Measurements from ENCODE around the gene TMEM238. TPM values are rescaled to one million over a fixed set of nuclear protein-coding genes. Genes with fewer than 3 reads are reported as not detected.

Gene TMEM238
- total RNA-seq, 4 donors from 2014 or later, result 0.83 to 2.3 TPM; not detected in 2

- intact Hi-C loops (cut with DNase I; ENCODE audit: low total_unique reads), result no loop called here
- peaks cover 0 to 16% of the 10 kb centered on the region in 2 donors for H3K27me3 ChIP-seq
- no peaks in the 10 kb centered on the region for H3K36me3 ChIP-seq
- peaks cover 4 to 5% of the 10 kb centered on the region in 2 donors for H3K4me1 ChIP-seq
- H3K4me3 ChIP-seq, result no peak overlapping the region
- H3K9me3 ChIP-seq, result no peaks in the 10 kb centered on the region
- no peak for TF ChIP-seq POLR2A (IDR thresholded peaks at IDR 0.05)
- H3K27ac ChIP-seq, result no peak overlapping the region
- no peak for DNase-seq
Observed at GRCh38 chr19:55379174-55379573, 4.9 kb downstream of the TMEM238 start.

- H3K9me3 ChIP-seq, result no peaks in the 10 kb centered on the region
- H3K36me3 ChIP-seq, result no peaks in the 10 kb centered on the region
- DNase-seq, result no peak
- peaks cover 0 to 16% of the 10 kb centered on the region in 2 donors for H3K27me3 ChIP-seq
- intact Hi-C loops (cut with DNase I; ENCODE audit: low total_unique reads), result no loop called here
- H3K4me3 ChIP-seq, result no peak overlapping the region
- peaks cover 0 to 3% of the 10 kb centered on the region in 2 donors for H3K4me1 ChIP-seq
- H3K27ac ChIP-seq, result no peak overlapping the region
- TF ChIP-seq POLR2A (IDR thresholded peaks at IDR 0.05), result no peak
- no peak for TF ChIP-seq CTCF (IDR thresholded peaks at IDR 0.05)
Observed at GRCh38 chr19:55377356-55378131, 6.5 kb downstream of the TMEM238 start.

GRCh38 chr19:55376241-55376933 lies 7.7 kb downstream of the TMEM238 start, which contains the start of gene TMEM190:
TSS of gene TMEM190 (plus strand) at chr19:55376826. CDS start at chr19:55376854, 28 bp downstream.
- H3K36me3 ChIP-seq, result no peaks in the 10 kb centered on the region
- peaks cover 0 to 16% of the 10 kb centered on the region in 2 donors for H3K27me3 ChIP-seq
- DNase-seq, result no peak
- TF ChIP-seq POLR2A (IDR thresholded peaks at IDR 0.05) (no peak), CTCF (IDR thresholded peaks at IDR 0.05) (no peak)
- no peaks in the 10 kb centered on the region for H3K9me3 ChIP-seq
- peaks cover 0 to 3% of the 10 kb centered on the region in 2 donors for H3K4me1 ChIP-seq
- intact Hi-C loops (cut with DNase I; ENCODE audit: low total_unique reads), result no loop called here
- no peak within 1 kb of the TSS for H3K27ac ChIP-seq
- no peak within 1 kb of the TSS for H3K4me3 ChIP-seq

GRCh38 chr19:55373993-55374757 lies 9.9 kb downstream of the TMEM238 start:
- intact Hi-C loops (cut with DNase I; ENCODE audit: low total_unique reads), result no loop called here
- Histone ChIP-seq H3K27me3 (peaks cover 10 to 29% of the 10 kb centered on the region in 2 donors), H3K27ac (no peak overlapping the region)

More at GRCh38 chr19:55373993-55374757, 9.9 kb downstream of the TMEM238 start:
- no peaks in the 10 kb centered on the region for H3K36me3 ChIP-seq
- H3K4me1 ChIP-seq, result peaks cover 0 to 13% of the 10 kb centered on the region in 2 donors
- TF ChIP-seq CTCF (IDR thresholded peaks at IDR 0.05) (no peak), POLR2A (IDR thresholded peaks at IDR 0.05) (no peak)
- DNase-seq, result no peak
- H3K9me3 ChIP-seq, result no peaks in the 10 kb centered on the region
- H3K4me3 ChIP-seq, result no peak overlapping the region
